Stimulated activated CD4-positive, alpha-beta T cell treated with anti-CD3 and anti-CD28 coated beads, TNF-alpha, amount 100 ng/mL, for 4 hours (primary cell): ENCODE measurements around the gene MRPL51.
A peak's percentile ranks its signal among the peaks of the same experiment; 100 is the strongest.

Source experiments
- DNase-seq, 3 experiments: peaks; one replicate each; pipeline ENCODE4 v3.0.0-alpha.2; 2020; ENCODE audit warnings: low read depth in 3 of 3

MRPL51 gene

DNA sequence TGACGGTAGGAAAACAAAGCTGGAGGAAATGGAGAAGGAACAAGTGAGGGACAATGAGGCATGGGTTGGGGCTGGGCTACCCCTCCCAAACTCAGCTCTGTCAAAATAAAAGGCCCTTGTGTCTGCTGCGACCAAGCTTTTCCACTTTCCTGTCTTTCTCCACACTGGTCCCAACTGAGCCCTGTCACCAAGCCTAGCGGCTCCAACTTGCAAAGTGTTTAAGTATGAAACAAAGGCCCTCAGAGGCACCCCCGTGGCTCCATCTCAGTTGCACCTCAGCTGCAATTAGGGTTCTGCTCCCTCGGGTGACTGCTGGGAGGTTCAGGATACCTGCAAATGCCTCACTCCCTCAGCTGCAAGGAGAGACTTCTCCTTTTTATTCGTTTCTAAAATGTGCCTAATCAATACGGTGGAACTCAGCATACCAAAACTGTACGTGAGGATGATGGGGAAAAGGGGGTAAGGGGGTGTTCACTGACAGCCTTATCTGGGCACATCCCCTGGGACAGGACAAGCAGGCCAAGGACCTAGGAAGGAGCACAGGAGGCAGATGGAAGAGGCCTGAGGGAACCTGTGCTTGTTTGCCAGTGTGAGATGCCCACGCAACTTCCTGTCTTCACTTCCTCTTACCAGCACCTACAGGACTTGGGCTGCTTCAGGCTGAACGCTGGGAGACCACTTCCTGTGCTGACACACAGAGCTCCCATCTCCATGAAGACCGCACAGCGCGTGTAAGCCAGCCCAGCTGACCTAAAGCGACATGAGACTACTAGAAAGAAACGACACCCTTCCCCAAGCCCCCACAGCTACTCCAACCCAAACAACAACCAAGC, 31.4 kb downstream of the MRPL51 start:
- peak in 1 of 3 experiments; percentile 67 for DNase-seq

DNA sequence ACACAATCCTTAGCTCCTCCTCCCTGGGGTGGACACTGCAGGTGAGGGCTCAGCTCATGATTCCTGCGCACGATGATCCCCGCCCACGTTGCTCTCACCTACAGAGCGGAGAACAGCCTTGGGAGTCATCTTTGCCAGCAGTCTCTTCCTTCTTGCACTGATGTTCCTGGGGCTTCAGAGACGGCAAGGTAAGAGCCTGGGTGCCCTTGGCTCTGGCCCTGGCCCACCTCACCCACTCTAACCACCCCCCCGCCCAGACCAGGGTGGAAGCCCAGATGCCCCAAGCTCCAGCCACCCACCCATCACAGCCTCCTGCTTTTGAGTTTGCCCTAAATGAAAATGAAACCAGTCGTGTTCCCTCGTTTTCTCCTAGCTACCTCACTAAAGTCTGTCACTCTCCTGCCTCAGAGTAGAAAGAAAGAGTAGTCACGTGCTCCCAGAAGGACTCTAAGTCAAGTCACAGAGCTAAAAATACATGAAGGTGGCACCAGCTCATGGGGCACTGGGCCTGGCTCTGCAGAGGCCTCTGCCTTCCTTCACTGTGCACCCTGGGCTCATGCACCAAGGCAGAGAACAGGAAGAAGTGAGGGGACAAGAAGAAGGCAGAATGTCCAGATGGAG, 32.2 kb downstream of the MRPL51 start:
- DNase-seq: no peak

DNA sequence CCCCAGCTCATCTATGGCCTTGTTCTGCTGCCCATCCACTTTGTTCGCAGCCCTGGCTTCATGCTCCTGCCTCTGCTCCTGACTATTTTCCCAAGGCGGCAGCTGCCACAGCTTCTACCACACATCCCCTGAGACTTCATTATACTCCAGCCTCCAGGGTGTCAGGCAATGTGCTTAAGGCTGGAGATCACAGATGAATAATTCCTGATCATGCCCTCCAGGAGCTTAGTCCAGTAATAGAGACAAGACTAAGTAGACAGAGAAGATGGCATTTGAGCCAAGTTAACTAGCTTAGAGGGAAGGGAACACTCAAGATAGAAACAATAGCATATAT, 34.1 kb downstream of the MRPL51 start:
- no peak for DNase-seq

DNA sequence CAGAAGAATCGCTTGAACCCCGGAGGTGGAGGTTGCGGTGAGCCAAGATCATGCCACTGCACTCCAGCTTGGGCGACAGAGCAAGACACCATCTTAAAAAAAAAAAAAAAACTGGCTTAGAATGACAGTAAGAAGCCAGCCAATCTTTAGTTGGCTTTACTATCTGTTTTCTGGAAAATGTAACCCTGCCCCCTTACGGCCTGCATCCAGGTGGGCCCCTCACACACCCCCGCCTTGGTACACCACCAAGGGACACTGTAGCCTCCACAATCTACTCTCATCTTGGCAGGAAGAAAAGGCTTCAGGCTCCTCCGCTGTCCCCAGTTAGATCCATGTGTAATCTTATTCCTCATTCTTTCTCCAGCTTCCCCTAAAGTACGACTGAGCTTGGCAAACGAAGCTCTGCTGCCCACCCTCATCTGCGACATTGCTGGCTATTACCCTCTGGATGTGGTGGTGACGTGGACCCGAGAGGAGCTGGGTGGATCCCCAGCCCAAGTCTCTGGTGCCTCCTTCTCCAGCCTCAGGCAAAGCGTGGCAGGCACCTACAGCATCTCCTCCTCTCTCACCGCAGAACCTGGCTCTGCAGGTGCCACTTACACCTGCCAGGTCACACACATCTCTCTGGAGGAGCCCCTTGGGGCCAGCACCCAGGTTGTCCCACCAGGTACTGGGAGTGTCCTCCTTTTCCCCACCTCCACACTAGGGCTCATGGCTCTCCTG, 34.6 kb downstream of the MRPL51 start:
- no peak for DNase-seq

DNA sequence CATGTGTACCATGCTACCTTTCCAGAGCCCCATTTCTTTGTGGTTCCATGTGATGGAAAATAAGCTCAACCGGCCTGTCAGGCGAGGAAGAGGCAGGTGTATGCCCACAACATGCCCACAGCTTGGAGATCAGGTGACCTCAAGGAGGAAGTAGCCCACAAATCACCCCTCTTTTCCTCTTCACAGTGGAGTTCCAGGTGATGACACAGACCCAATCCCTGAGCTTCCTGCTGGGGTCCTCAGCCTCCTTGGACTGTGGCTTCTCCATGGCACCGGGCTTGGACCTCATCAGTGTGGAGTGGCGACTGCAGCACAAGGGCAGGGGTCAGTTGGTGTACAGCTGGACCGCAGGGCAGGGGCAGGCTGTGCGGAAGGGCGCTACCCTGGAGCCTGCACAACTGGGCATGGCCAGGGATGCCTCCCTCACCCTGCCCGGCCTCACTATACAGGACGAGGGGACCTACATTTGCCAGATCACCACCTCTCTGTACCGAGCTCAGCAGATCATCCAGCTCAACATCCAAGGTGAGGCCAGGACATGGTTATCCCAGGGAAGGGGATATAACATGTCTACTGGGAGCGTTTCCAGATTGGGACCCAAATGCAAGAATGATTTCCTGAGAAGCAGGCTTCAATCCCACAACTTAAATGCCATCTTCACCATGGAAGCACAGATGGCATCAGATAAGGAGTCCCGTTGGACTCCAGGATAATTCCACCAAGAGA, 35.7 kb downstream of the MRPL51 start:
- no peak for DNase-seq

DNA sequence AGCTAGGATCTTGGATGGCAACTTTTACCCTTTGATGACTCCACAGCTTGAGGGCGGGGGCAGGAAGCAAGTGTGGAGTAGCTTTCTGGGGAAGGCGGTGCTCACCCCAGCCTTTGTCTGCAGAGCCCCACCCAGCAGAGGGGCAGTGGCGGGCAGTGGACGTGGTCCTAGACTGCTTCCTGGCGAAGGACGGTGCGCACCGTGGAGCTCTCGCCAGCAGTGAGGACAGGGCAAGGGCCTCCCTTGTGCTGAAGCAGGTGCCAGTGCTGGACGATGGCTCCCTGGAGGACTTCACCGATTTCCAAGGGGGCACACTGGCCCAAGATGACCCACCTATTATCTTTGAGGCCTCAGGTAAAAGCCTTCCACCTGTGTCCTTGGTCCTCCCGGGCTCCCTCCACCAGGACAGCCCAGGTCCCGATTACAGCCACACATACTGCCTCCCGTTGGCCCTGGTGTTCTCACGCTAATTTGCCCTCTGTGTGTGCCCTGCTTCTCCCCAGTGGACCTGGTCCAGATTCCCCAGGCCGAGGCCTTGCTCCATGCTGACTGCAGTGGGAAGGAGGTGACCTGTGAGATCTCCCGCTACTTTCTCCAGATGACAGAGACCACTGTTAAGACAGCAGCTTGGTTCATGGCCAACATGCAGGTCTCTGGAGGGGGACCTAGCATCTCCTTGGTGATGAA, 40.0 kb downstream of the MRPL51 start:
- no peak for DNase-seq

DNA sequence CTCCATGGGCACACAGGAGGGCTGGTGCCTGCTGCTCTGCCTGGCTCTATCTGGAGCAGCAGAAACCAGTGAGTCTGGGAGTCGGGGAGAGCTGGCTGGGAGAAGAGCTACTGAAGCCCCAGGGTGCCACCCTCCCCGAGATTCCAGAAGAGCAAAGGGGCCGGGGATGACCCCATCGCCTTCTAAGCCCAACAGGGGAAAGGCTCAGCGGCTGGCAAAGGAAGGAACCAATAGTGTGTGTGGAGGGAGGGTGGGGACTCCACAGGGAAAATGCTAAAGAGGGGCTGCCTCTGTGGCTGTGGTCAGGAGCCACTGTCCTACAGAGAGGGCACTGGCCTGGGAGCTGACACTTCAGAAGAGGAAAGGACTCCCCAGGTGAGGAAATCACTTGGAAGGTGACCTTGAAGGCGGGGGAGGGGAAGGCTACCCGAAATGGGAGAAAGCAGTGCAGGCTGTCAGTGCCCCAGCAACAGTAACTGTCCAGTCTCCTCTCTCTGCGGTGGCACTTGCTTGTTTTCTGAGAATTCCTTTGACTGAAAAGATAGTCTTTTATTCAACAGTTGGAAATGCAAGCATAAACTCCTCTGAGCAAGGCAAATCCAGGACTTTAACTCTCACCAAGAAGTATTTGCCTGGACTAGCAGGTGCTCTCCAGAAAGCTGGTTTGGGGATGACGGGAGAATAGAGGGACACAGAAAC, 40.7 kb downstream of the MRPL51 start:
- no peak for DNase-seq

DNA sequence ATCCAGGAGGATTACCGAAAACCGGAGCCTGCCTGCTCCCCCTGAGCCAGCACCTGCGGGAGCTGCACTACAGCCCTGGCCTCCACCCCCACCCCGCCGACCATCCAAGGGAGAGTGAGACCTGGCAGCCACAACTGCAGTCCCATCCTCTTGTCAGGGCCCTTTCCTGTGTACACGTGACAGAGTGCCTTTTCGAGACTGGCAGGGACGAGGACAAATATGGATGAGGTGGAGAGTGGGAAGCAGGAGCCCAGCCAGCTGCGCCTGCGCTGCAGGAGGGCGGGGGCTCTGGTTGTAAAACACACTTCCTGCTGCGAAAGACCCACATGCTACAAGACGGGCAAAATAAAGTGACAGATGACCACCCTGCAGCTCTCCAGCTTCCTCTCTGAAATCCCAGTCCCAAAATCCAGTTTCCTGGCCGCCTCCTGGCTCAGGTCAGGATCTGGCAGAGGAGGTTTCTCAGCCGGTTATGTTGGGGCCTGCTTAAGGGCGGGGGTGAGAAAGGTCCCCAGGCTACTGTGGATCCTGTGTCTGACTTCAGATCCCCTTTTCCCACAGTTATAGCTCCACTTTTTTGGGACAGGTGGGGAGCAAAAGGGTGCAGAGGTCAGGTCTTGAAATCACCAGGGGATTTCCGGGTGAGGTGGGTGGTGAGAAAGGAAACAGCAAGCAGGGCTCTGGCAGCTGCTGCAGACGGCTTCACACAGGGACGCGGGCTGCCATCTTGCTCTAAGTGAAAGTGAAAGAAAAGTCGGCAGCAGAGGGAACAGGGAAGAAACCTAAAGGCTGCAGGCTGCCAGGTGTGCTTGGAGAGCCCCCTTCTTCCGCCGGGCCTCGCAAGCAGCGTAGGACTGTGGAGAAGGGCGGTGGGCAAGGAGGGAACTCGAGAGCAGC, 41.5 kb downstream of the MRPL51 start, which contains the start of gene TAPBPL:
Gene TAPBPL (plus strand): TSS at position 695 of the 897 bp plus-strand sequence. CDS start 207 bp downstream, outside the sequence.
- DNase-seq: peak in 2 of 3 experiments; percentile 56 to 66

DNA sequence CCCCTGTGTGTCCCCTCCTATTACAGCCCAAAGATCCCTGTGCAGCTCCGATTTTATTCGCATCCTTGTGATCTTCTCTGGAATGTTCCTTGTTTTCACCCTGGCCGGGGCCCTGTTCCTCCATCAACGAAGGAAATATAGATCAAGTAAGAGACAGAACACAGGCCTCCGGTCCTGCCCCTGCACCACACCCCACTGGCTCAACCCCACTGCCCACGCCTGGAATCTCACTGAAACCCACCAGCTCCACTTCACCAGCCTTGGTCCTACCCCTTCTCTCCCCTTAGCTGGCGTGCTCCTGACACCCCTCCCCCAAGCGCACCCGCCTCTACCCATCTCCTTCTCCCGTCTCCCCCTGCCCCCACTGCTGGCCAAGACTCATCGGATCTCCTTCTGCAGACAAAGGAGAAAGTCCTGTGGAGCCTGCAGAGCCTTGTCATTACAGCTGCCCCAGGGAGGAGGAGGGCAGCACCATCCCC, 42.2 kb downstream of the MRPL51 start:
- DNase-seq: no peak

DNA sequence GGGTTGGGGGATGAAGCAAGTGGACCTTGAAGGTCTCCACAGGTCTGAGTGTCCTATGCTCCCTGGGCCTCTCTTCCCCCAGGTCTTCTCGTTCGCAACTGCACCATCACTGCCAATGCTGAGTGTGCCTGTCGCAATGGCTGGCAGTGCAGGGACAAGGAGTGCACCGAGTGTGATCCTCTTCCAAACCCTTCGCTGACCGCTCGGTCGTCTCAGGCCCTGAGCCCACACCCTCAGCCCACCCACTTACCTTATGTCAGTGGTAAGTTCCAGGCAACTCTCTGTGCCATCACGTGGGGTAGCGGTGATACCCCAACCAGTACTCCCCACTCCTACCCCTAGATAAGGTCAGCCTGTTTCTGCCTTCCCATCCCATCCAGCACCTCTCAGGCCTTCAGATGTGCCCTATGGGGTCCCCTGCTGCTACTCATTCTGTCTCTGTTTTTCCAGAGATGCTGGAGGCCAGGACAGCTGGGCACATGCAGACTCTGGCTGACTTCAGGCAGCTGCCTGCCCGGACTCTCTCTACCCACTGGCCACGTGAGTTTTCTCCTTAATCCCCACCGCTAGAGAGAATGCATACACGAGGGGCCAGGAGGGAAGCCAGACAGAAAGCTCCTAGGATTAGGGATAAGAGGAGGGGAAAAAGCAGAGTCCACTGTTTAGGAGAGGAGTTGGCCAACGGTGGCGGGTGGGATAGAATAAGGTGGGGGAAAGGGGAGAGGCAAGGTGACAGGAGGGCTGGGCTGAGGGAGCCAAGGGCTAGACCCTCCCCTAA, 42.8 kb downstream of the MRPL51 start:
- no peak for DNase-seq

DNA sequence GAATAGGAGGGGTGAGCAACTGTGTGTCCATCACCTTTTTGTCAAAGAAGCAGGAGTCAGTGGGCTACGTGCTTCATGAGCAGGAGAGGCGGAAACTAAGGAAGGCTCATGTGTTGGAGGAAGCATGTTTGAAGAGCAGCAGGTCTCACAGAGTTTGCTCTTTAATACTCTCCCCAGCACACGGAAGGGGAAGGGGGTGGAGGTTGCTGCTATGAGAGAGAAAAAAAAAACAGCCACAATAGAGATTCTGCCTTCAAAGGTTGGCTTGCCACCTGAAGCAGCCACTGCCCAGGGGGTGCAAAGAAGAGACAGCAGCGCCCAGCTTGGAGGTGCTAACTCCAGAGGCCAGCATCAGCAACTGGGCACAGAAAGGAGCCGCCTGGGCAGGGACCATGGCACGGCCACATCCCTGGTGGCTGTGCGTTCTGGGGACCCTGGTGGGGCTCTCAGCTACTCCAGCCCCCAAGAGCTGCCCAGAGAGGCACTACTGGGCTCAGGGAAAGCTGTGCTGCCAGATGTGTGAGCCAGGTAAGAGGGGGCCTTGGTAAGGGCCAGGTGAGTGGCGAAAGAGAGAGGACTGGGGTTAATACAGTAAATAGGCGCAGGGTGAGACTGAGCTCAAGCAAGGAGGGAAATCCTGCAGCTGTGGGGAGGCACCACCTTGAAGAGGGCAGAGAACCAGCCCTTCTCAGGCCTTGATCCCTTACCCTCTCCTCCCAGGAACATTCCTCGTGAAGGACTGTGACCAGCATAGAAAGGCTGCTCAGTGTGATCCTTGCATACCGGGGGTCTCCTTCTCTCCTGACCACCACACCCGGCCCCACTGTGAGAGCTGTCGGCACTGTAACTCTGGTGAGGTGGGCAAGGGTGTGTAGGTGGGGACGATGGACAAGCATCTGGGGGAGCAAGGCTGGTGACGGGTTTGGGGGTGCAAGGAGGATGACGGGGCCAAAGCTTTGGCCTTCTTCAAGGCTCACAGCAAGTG, 48.1 kb downstream of the MRPL51 start, which contains the start of gene CD27:
Gene CD27 (plus strand): TSS at position 252 of the 985 bp plus-strand sequence. CDS start 141 bp downstream, at position 393.
- no peak for DNase-seq

DNA sequence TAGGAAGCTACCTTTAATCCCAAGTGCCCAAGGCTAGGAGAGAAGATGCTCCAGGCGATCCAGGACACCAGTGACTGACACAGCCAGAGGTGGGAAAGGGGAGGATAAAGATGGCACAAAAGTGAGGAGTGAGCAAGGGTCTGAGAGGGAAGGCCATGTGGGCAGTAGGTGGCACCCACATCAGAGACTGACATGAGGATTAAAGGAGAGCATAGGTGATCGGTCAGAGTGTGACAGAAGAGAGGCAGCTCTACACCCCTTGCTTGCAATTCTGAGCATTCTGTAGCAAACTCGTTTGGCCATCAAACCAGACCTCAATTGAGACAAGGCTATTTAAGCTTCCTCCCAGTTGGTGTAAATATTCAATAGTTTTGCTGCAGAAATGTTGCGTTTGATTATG, 49.0 kb downstream of the MRPL51 start:
- DNase-seq: no peak

DNA sequence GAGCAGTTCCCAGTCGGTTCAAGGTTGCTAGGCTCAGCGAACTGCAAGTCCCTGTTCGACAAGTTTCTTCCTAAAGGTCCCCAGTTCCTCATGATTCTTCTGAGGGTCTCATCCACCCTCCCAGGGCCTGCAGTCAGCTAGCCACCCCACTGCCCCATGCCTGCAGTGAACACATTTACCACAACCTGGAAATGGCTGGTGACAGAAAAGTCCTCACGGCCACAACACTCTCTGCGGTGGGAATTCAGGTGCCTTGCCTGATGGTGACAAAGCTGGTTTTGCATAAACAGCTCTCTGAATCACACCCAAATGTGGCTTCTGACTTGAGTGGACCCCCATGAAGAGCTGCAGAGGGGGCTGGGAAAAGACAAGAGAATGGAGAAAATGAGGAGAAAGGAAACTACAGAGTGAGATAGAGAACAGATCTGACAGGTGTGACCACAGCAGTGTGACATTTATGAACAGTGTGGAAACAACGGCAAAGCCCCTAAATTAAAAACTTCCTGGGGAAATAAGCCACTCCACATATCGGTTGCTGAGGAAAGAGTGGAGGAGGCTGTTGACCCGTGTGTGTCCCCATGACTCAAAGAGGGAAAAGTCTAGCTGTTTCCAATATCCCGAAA, 49.6 kb downstream of the MRPL51 start:
- no peak for DNase-seq

DNA sequence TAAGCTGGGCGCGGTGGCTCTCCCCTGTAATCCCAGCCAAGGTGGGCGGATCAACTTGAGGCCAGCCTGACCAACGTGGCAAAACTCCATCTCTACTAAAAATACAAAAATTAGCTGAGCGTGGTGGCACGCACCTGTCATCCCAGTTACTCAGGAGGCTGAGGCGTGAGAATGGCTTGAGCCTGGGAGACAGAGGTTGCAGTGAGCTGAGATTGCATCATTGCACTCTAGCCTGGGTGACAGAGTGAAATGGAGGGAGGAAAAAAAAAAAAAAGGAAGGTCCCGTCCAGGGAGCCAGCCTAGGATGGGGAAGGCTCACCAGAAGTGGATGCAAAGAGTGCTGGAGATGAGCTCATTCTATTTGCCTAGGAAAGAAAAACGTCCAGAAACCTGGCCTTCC, 50.2 kb downstream of the MRPL51 start:
- DNase-seq: no peak
